ENCODE measurements around the gene PLIN4.

Gene PLIN4

GRCh38 chr19:4559569-4559968 is 41.3 kb upstream of the PLIN4 start, which contains the start of gene SEMA6B:
Gene SEMA6B (minus strand): TSS chr19:4559684. CDS start chr19:4558457, 1,227 bp downstream.
- POLR2A ChIA-PET = no interaction called here
- TF ChIP-seq FOXK2 (IDR thresholded peaks at IDR 0.05) (no peak), CTBP1 (IDR thresholded peaks at IDR 0.05; ENCODE audit: borderline replicate concordance) (no peak), ELF4 (IDR thresholded peaks at IDR 0.05) (no peak)
- TF ChIP-seq, protein P1, sequence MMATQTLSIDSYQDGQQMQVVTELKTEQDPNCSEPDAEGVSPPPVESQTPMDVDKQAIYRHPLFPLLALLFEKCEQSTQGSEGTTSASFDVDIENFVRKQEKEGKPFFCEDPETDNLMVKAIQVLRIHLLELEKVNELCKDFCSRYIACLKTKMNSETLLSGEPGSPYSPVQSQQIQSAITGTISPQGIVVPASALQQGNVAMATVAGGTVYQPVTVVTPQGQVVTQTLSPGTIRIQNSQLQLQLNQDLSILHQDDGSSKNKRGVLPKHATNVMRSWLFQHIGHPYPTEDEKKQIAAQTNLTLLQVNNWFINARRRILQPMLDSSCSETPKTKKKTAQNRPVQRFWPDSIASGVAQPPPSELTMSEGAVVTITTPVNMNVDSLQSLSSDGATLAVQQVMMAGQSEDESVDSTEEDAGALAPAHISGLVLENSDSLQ (IDR thresholded peaks at IDR 0.05) = no peak
- DNase-seq (ENCODE audit: extremely low spot score) = no peak
- CTCF ChIA-PET = interaction anchor here (0.5 to 1.2 kb wide), 2 partner anchors 7 to 66 kb away, joined by 3 to 6 read pairs; no protein-coding TSS in a partner anchor

GRCh38 chr19:4557971-4558941 is 40.0 kb upstream of the PLIN4 start:
- ChIA-PET POLR2A (no interaction called here), CTCF (interaction anchor here (0.6 to 1.2 kb wide), 6 partner anchors 9 to 1914 kb away, joined by 3 to 6 read pairs (median 4); no protein-coding TSS in a partner anchor)
- peak; percentile 66 for DNase-seq (ENCODE audit: extremely low spot score)
- TF ChIP-seq FOXM1 (IDR thresholded peaks at IDR 0.05; ENCODE audit: borderline replicate concordance) (no peak), ELF4 (IDR thresholded peaks at IDR 0.05) (no peak)

GRCh38 chr19:4557144-4557970 is 39.1 kb upstream of the PLIN4 start:
- no peak for TF ChIP-seq ZNF384 (IDR thresholded peaks at IDR 0.05)
- no peak for TF ChIP-seq FOXA1 (IDR thresholded peaks at IDR 0.05)
- no peak for TF ChIP-seq HDGF (IDR thresholded peaks at IDR 0.05; ENCODE audit: borderline replicate concordance)
- TF ChIP-seq, protein P1 (IDR thresholded peaks at IDR 0.05) = no peak
- no peak for TF ChIP-seq LEF1 (IDR thresholded peaks at IDR 0.05; ENCODE audit: borderline replicate concordance)
- TF ChIP-seq FOXK2 (IDR thresholded peaks at IDR 0.05) = no peak
- TF ChIP-seq BHLHE40 (IDR thresholded peaks at IDR 0.05; ENCODE audit: borderline replicate concordance) = no peak
- no peak for TF ChIP-seq FOXM1 (IDR thresholded peaks at IDR 0.05; ENCODE audit: borderline replicate concordance)
- TF ChIP-seq ELF4 (IDR thresholded peaks at IDR 0.05) = no peak
- no peak for TF ChIP-seq L3MBTL2 (conservative IDR thresholded peaks at IDR 0.05)
- TF ChIP-seq ARNT (IDR thresholded peaks at IDR 0.05) = no peak
- TF ChIP-seq SP1 (IDR thresholded peaks at IDR 0.05) = no peak
- no peak for TF ChIP-seq NFRKB (IDR thresholded peaks at IDR 0.05)
- TF ChIP-seq SUZ12 (IDR thresholded peaks at IDR 0.05) = no peak
- TF ChIP-seq TARDBP (IDR thresholded peaks at IDR 0.05) = no peak
- TF ChIP-seq CTBP1 (IDR thresholded peaks at IDR 0.05; ENCODE audit: borderline replicate concordance) = no peak
- POLR2A ChIA-PET = no interaction called here

GRCh38 chr19:4556597-4557127 is 38.4 kb upstream of the PLIN4 start:
- peak; percentile 99 for DNase-seq (ENCODE audit: extremely low spot score)
- POLR2A ChIA-PET = no interaction called here
- CTCF ChIA-PET = no interaction called here
- TF ChIP-seq NFRKB (IDR thresholded peaks at IDR 0.05) (no peak), ARNT (IDR thresholded peaks at IDR 0.05) (no peak), FOXM1 (IDR thresholded peaks at IDR 0.05; ENCODE audit: borderline replicate concordance) (no peak), SP1 (IDR thresholded peaks at IDR 0.05) (no peak)
- TF ChIP-seq, protein P1 (IDR thresholded peaks at IDR 0.05) = no peak

More at GRCh38 chr19:4557144-4557970, 39.1 kb upstream of the PLIN4 start:
- DNase-seq (ENCODE audit: extremely low spot score) = peak; percentile 55
- CTCF ChIA-PET = no interaction called here

GRCh38 chr19:4555657-4556561 is 37.6 kb upstream of the PLIN4 start:
- no peak for TF ChIP-seq BHLHE40 (IDR thresholded peaks at IDR 0.05; ENCODE audit: borderline replicate concordance)
- peak; percentile 97 for TF ChIP-seq SP1 (IDR thresholded peaks at IDR 0.05)
- TF ChIP-seq TARDBP (IDR thresholded peaks at IDR 0.05) = no peak
- TF ChIP-seq, protein P1 (IDR thresholded peaks at IDR 0.05) = peak; percentile 60; the same call in 1 of the 2 replicates
- POLR2A ChIA-PET = interaction anchor here (1.3 kb wide), 1 partner anchor 14 kb away, joined by 4 read pairs; no protein-coding TSS in a partner anchor
- DNase-seq (ENCODE audit: extremely low spot score) = peak; percentile 77
- CTCF ChIA-PET = no interaction called here

Measured in HEK293T (cell line).